GM10266 (cell line): ENCODE data around the gene PLEKHG2.

ENCODE experiments used
- DNase-seq: peaks from one replicate; pipeline ENCODE4 v3.0.0; 2012; ENCODE audit errors: extremely low spot score
- TF ChIP-seq, protein P1 (sequence below): IDR thresholded peaks from 2 replicates; pipeline ENCODE4 v1.5.1; 2012; ENCODE audit warnings: mild to moderate bottlenecking, low read depth; ENCODE audit not compliant: control insufficient read depth, insufficient read depth; ENCODE audit errors: missing control alignments

PLEKHG2 gene

DNA sequence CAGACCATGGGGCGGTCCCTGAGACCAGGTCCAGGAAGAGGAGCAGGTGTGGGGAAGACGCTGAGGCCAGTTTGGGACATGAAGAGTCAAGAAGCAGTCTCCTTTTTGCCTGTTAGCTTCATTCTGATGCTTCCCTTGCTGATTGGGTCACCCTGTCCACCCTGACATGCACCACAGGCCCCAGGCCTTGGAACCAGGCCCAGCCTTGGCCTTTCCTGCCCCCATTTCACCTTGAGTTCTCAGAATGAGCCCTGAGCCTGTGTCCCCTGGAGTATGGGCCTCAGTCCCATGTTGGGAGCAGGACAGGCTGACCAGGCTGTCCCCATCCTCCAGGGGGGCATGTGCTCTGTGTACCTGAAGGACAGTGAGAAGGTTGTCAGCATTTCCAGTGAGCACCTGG lies 63.3 kb downstream of the PLEKHG2 start:
- no peak for DNase-seq
- TF ChIP-seq, protein P1, sequence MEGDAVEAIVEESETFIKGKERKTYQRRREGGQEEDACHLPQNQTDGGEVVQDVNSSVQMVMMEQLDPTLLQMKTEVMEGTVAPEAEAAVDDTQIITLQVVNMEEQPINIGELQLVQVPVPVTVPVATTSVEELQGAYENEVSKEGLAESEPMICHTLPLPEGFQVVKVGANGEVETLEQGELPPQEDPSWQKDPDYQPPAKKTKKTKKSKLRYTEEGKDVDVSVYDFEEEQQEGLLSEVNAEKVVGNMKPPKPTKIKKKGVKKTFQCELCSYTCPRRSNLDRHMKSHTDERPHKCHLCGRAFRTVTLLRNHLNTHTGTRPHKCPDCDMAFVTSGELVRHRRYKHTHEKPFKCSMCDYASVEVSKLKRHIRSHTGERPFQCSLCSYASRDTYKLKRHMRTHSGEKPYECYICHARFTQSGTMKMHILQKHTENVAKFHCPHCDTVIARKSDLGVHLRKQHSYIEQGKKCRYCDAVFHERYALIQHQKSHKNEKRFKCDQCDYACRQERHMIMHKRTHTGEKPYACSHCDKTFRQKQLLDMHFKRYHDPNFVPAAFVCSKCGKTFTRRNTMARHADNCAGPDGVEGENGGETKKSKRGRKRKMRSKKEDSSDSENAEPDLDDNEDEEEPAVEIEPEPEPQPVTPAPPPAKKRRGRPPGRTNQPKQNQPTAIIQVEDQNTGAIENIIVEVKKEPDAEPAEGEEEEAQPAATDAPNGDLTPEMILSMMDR, result no peak
